HG02981 (cell line): ENCODE data around the gene RASGRF2.
A peak's percentile ranks its signal among the peaks of the same experiment; 100 is the strongest.

Experiments used
- ATAC-seq: cut with Tn5 transposase; IDR thresholded peaks from one replicate; pipeline ENCODE4 v1.9.1; 2021; ENCODE audit warnings: mild to moderate bottlenecking, moderate library complexity; ENCODE audit not compliant: unreplicated experiment

Gene RASGRF2

DNA sequence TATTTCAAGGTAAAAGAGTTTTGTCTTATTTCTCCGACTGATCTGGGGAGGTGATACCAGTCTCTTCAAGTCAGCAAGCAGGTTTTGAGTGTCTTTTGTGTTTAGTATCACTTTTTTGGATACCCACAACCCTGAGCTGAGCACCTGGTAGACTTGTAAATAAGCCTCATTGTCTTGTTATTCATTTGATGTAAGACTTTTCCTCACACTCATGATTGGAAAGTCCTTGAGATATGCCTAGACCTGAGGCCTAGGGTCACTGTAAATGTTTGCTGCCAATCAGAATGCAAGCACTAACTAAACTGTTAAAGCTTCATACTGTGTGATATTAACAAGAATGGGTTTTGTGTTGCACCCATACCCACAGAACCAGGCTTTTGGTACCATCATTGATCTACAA lies 172.2 kb downstream of the RASGRF2 start:
- no peak for ATAC-seq

DNA sequence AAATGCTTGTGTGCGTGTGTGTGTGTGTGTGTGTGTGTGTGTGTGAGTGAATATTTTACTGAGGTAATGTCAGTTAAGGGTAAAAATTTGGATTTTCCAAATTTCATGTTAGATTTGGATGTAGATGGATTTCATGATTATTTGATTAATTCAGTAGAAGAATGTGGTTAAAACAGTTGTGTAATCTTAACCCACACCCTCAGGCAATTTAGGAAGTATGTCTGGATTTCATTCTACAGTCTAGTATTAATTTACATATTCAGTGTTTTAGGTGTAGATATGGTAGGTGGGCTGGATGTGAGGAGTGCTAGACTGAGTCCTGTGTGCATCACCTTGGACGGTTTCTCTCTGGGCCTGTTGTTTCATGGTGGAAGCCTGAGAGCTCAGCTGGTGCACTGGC lies 173.9 kb downstream of the RASGRF2 start:
- no peak for ATAC-seq

DNA sequence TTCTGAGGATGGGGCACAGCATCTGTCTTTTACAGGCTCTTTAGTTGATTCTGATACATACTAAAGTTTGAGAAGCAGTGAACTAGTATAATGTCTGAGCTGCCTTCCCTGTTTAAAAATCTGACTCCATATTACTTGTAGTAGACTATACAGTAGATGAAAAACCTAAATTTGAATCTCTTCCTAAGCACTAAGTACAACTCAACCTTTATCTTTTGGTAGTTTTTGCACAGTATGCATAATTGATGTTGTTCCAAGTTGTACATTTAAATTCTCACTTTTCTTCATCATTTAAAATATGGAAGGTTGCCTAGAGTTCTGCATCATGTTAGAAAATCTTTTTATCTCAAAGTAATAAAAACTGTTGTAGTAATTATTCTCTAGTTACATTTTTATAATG lies 174.4 kb downstream of the RASGRF2 start:
- no peak for ATAC-seq

DNA sequence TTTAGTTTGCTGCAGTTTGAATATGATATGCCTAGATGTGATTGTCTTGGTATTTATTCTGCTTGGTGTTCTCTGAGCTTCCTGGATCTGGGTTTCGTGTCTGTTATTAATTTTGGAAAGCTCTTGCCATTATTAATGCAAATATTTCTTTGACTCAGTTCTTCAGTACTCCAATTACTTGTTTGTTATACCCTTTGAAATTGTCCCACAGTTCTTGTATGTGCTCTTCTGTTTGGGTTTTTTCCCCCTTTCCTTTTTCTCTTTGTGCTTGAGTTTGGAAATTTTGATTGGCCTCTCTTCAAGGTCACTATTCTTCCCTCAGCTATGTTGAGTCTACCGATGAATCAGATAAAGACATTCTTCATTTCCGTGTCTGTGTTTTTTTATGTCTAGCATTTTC lies 176.4 kb downstream of the RASGRF2 start:
- ATAC-seq: no peak

DNA sequence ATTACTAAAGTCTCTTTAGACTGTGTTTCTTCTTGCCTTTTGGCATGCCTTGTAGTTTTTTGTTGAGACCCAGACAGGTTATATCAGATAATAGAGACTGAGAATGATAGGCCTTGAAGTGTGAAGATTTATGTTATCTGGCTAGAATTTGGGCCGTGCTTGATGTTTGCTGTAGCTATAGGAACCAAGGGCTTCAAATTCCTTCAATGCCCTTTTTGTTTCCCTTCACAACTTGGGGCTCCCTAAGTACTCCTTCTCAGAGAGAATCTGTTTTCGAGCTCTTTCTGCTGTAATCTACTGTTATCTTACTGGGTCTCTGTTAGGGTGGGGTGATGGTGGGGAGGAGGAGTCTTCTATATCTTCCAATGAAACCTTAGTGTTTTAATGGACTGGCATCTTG lies 177.7 kb downstream of the RASGRF2 start:
- ATAC-seq: no peak

DNA sequence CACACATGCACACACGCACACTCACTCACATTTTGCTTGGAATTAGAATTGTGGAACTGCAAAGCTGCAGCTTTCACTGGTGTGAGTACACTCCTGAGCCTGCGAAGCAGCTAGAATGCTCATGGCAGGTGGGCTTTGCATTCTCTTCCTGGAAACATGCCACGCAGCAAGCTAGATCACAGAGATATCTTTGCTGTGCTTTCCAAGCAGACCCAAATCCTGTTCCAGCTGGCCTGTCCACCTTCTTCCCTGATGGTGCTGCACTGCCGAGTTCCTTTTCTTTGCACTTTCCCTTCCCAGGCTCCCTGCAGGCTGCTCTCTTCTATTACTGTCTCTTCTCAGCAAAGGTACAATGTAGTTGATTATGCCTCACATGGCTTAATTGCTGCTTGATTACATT lies 180.3 kb downstream of the RASGRF2 start:
- no peak for ATAC-seq

DNA sequence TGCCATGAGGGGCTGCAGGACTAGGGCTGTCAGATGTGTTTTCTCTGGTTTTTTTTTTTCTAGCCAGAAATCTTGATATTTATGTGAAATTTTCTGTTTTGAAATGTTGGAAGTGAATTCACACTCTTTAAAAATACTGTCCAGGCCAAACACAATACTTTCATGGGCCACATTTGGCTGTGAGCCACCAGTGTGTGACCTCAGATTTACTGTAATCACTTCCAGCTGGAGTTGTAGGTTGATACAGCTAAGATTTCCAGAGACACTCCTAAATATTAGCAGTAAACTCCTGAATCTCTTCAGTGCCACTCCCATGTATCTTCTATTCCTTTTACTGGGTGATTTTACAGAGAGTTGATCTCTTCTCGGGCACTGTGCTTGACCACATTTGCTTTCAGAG lies 180.8 kb downstream of the RASGRF2 start:
- ATAC-seq: no peak

DNA sequence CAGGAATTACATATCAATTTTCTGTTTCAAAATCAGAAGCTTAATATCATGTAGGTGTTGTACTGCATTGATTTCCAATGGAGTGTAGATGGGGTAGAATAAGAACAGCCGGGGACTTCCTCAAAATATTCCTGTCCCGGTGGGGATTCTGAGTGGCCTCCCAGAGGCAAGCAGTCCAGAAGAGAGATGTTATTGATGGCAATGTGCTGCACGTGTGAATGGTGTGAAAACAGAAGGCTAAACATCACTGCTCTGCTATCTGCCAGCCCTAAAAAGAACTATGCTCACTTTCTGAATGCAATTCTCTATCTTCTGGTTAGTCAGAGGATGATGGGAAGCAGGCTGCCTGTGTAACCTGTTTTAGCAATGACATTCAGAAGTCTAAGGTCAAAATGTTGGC lies 181.9 kb downstream of the RASGRF2 start:
- ATAC-seq: no peak

DNA sequence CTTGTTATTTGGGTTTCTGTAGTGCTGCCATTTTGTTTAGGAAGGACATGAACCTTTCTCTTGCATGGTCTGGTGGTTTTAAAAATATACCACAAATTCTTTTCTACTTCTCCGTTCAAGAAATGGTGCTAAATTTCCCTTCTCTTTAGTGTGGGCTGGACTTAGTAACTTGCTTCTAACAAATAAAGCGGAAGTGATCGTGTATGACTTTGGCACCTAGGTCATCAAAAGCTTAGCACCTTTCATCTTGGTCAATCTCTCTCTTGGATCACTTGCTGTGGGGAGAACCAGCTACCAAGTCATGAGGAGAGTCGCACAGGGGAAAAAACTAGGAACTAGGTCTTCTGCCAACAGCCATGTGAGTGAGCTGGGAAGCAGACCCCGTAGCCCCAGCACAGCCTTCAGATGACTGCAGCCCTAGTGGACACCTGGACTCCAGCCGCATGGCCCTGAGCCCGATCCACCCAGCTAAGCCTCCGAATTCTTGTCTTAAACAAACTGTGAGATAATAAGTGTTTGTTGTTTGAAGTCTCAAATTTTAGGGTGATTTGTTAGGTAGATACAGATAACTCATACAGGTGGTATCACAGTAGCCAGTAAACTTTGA lies 185.3 kb downstream of the RASGRF2 start:
- no peak for ATAC-seq

DNA sequence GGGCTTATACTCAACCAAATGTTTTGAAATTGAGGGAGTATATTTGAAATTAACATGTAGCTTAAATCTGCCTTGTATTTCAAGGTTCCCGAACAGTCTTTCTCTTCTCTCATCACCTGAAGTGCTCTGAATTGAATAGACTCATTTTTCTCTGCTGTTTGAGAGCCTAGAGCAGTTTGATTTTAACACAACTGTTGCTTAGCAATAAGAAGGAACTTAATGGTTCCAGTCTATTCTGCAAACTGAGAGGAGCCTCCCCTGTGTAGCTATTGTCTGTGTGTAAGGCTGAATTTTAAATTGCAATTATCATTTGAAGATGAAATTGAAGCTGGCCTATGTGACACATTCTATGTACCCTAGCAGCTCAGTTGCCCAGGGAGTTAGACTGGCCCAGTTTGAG lies 185.9 kb downstream of the RASGRF2 start:
- ATAC-seq: no peak

DNA sequence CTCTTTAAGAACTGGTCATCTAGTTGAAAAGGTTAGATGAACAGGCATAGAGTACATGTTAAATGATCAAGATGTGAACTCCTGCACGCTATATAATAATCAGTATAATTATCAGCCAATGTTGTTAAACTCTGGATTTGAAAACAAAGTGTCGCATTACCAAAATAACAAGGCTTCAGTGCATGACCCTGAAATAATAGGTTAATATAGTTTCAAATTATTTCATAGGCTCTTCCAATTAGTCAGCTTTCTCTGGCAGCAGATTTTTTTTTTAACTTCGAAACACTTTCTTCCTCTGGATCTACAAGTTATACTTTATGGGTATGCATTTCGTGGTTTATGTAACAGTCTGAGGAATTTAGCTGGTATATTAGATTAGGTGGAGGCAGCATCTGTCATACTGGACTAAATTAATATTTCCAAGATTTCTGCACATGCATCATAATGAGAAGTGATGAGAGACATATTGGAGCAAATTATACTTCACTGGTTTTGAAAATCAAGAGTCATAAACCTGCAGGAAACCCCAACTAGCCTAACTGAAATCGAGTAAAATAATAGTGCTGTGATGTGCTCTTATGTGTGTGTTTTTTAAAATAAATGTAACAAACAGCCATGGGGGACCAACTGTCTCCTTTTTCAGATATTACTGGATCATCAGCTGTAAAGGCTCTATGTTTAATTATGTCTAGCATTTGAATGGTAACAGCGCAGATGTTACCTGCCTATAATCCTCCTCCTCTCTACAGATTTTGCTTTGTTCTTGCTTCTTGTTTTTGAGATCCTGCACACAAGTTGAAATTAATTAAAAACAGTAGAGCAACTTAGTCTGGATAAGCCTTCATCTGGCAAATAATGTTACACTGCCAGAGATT lies 187.1 kb downstream of the RASGRF2 start:
- no peak for ATAC-seq

DNA sequence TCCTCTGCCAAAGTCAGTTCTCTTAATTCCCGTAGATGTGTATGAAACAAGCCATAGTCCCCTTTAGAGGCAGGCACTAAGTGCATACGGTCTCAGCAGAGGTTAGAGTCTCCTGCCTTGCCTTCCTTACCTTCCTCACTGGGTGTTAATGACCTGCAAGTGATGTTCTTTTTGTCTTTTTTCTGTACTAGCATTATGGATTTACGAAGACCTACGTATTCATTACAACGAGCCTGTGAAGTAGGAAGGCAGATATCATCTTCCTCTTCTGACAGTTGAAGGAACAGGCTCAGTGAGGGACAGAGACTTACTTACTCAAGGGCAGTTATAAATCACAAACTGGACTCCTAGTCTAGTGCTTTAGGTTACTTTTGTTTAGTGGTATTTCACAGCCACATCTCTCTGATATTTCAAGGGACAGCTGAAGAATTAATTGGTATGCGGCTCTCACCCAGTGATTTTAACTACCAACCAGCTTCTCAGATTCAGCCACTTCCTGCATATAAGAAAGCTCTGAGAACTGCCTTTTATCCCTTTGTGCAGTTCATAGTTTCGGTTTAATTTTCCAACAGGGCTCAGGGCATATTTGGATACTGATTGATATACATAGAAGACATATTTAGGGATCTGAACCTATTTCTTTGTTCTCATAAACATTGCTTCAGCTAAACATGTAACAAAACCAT lies 187.9 kb downstream of the RASGRF2 start:
- no peak for ATAC-seq

DNA sequence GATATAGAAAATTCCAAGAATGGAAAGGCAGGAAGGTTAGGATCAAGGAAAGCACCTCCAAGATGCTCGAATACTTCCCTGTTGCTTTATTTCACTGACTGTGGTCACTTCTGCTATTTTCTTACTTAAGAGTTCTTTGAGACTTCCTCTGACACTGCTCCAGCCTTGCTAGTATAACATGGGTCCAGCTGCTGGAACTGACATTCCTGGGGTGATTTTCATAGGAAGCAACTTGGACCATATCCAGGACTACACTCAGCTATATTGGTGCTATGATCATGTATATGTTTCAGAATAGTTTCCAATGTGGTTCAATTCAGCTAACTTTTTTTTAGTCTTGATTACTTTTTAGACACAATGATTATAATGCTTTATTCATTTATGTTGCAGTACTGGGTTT lies 191.4 kb downstream of the RASGRF2 start:
- ATAC-seq: no peak

DNA sequence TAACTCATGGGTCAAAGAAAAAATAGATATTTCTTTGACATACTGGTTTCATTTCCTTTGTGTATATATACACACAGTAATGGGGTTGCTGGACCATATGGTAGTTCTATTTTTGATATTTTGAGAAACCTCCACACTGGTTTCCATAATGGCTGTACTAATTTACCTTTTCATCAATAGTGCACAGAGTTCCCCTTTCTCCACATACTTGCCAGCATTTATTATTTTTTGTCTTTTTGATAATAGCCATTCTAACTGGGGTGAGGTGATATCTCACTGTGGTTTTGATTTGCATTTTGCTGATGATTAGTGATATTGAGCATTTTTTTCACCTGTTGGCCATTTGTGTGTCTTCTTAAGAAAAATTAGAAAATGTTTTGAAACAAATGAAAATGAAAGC lies 194.6 kb downstream of the RASGRF2 start:
- ATAC-seq: no peak

DNA sequence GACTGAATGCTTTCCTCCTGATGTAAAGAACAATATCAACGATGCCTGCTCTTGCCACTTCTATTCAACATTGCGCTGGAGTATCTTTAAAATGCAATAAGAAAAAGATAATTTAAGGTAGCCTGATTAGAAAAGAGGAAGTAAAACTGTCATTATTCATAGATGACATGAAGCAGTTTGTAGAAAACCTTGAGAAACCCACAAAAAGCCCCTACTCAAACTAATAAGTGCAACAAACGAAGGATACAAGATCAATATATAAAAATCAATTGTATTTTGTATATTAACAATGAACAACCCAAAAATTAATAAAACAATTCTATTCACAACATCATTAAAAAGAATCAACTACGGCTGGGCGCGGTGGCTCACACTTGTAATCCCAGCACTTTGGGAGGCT lies 196.6 kb downstream of the RASGRF2 start:
- no peak for ATAC-seq

DNA sequence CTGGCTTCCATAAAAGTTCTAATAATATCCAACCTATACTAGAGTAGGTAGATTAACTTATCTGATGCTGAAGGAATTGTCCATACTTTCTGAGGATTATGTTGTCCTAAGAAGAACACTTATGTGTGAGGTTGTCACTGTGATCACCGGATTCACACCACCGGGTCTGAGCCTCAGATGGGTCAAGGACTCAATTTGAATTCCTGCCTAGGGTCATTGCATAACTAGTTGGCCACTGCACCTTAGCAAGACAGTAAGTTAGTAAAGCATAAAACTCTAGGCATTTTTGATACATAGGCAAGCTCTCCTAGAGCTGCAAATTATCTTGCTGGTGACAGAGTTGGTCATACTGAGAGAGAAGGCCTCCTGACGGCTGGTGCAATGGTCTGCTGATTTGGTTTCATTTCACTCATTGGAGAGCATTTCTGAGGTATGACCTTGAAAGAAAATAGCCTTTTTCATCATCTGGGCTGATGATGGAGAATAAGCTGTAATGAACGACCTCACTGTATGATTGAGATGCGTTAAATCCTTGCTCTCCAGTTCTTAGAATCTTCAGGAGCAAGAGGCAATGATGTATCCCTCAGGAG lies 200.9 kb downstream of the RASGRF2 start:
- peak; percentile 65 for ATAC-seq

DNA sequence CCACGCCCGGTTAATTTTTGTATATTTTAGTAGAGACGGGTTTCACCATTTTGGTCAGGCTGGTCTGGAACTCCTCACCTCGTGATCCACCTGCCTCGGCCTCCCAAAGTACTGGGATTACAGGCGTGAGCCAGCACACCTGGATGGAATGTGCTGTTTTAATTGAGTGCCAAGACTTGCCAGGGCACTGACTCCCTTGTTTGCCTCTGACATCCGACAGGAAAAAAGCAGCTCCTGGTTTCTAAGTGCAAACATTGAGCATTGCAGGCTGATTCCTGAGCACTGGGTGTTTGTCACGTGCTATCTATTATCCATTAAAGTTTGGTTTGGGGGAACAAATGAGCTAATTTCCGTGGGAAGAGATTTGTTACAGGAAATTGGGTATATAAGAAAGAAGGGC lies 202.3 kb downstream of the RASGRF2 start:
- no peak for ATAC-seq

DNA sequence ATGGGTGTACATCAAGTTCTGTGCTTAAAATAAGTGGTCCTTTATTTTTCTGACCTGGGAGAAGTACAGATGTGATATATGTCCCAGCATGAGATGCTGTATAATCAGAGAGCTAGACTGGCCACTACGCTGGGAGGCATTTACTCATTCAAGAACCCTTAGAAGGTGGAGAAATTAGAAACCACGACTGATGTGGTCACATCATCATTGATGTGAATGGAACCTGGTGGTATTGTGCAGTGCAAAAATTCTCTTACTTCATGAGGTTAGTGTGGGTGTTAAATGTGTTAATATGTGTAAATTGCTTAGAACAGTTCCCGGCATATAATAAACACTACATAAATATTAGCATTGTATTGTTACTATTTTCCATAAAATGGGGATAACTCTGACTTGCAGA lies 203.5 kb downstream of the RASGRF2 start:
- no peak for ATAC-seq

DNA sequence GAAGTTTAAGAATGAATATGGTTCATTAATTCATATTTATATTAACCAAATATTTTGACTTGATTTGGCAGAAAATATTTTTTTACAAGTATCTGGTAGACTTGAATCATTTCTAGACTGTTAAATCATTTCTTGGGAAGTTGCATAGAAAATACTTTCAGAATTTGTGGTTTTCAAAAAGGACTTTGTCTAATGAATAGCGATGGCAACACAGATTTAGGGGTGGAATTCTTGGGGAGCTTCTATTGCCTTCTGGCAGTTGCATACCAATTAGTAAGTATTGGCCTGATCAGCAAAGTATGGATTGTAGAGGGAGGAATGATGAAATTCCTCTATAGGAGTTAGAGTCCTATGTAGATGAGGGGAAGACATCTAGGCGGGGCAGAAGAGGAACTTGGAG lies 204.3 kb downstream of the RASGRF2 start:
- no peak for ATAC-seq

DNA sequence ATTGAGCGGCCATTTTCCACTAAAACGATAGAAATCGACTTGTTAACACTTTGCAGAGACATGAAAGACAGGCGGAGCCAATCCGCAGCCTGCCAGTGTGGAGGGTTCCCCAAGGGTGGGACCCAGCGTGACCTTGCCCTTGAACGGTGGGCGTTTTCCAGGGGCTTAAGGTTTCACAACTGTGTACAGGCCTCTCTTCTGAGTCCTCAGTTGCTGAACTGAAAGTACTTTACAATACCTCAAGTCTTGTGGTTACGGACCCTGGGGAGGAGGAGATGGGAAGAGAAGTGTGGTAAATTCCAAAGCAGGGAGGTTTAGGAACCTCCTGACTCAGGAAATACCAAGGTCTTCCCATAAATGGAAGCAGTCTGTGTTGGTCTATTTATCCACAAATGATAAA lies 204.8 kb downstream of the RASGRF2 start:
- no peak for ATAC-seq

DNA sequence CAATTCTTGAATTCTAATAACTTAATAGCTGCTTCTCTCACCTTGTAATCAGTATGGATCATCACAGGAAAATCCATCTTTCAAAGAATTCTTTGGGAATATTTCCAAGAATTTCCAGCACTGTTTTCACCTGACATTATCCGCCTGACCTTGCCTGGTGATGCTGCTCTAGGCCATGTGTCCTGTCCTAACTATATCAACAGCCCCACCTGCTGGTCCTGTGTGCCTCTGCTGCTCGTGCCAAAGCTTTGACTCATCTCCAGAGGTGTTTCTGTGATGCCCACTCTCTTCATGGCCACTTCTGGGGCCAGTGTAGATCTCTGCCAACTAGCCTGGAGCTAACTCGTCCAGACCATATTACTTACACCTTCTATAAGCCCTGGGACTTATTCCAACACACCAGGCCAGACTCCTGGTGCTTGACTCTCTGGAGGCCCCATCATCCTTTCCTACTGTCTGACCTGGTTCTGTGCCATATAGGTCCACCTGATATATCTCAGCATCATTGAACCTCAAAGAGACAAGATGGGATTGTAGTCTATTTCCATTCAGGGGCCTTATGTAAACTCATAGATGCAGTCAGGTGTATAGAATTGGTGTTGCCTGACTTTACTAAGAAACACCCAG lies 205.4 kb downstream of the RASGRF2 start:
- ATAC-seq: peak; percentile 65
